HG03442 (cell line): Measurements from ENCODE around the gene PTBP3.
"Not testable (repeated sequence)": the region's sequence is repeated elsewhere in the genome, so short reads cannot be mapped to it uniquely, and the experiment has no call there.

Source experiments
- ATAC-seq: cut with Tn5 transposase; IDR thresholded peaks from one replicate; pipeline ENCODE4 v1.9.1; 2021; ENCODE audit warnings: mild to moderate bottlenecking, moderate library complexity; ENCODE audit not compliant: unreplicated experiment

Gene PTBP3, protein sequence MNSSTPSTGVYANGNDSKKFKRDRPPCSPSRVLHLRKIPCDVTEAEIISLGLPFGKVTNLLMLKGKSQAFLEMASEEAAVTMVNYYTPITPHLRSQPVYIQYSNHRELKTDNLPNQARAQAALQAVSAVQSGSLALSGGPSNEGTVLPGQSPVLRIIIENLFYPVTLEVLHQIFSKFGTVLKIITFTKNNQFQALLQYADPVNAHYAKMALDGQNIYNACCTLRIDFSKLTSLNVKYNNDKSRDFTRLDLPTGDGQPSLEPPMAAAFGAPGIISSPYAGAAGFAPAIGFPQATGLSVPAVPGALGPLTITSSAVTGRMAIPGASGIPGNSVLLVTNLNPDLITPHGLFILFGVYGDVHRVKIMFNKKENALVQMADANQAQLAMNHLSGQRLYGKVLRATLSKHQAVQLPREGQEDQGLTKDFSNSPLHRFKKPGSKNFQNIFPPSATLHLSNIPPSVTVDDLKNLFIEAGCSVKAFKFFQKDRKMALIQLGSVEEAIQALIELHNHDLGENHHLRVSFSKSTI

GRCh38 chr9:112332977-112333638 lies at the start of gene PTBP3:
TSS of gene PTBP3 (minus strand) at chr9:112333619. CDS start at chr9:112297865, 35,754 bp downstream.
- ATAC-seq: peak; percentile 59

DNA sequence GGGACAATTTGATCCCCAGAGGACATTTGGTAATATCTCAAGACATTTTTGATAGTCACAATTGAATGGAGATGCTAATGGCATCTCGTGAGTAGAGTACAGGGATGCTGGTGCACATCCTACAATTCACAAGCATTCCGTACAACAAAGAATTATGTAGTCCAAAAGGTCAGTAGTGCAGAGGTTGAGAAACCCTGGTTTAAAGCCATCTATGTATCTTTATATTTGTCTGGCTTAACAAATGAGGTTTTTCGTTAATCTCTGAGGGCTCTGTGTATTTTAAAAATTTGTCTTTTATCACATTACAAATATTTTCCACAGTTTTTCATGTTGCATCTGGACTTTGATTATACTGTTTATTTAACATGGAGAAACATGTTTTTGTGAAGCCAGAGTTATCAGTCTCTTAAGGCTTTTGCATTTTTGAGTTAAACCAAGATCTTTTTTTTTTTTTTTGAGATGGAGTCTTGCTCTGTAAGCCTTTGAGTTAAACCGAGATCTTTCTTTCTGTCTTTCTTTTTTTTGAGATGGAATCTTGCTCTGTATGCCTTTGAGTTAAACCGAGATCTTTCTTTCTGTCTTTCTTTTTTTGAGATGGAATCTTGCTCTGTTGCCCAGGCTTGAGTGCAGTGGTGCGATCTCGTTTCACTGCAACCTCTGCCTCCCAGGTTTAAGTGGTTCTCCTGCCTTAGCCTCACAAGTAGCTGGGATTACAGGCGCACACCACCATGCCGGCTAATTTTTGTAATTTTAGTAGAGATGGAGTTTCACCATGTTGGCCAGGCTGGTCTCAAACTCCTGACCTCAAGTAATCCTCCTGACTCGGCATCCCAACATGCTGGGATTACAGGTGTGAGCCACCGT lies 49.3 kb upstream of the PTBP3 start:
- ATAC-seq: no peak

- ATAC-seq: no peak
Observed at GRCh38 chr9:112382066-112382465, 48.6 kb upstream of the PTBP3 start.

- ATAC-seq: no peak
Observed at GRCh38 chr9:112380825-112381221, 47.4 kb upstream of the PTBP3 start.

DNA sequence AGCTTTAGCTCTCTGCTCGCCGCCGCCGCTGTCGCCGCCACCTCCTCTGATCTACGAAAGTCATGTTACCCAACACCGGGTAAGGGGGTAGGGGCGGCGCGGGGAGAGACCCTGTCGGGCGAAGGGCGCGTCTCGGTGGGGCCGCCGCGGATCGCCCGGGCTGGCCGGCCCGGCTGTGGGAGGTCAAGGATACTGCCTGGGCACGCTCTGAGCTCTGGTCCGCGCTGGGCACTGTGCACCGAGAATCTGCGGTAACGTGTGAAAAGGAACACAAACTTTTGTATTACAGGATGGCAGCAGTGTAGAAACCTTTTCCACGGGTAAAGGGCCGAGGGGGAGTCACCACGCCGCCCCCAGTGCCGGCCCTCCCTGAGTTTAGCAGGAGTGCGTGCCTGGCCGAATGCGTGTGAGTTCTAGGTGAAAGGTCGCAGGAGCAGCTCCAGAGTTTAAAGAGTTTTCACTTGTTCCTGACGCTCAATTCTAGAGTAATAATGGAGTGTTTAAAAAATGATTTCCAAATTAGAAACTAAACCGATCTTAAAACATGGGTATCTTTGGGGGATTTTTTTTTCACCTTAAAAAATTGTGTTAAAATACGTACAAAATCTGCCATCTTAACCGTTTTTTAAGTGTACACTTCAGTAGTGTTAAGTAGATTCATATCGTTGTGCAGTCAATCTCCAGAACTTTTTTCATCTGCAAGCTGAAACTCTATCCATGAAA lies 46.8 kb upstream of the PTBP3 start, which contains the start of gene HSDL2:
HSDL2 (plus strand) TSS at position 7 of the 723 bp plus-strand sequence; CDS start at position 63, 56 bp downstream.
- ATAC-seq: peak; percentile 12

DNA sequence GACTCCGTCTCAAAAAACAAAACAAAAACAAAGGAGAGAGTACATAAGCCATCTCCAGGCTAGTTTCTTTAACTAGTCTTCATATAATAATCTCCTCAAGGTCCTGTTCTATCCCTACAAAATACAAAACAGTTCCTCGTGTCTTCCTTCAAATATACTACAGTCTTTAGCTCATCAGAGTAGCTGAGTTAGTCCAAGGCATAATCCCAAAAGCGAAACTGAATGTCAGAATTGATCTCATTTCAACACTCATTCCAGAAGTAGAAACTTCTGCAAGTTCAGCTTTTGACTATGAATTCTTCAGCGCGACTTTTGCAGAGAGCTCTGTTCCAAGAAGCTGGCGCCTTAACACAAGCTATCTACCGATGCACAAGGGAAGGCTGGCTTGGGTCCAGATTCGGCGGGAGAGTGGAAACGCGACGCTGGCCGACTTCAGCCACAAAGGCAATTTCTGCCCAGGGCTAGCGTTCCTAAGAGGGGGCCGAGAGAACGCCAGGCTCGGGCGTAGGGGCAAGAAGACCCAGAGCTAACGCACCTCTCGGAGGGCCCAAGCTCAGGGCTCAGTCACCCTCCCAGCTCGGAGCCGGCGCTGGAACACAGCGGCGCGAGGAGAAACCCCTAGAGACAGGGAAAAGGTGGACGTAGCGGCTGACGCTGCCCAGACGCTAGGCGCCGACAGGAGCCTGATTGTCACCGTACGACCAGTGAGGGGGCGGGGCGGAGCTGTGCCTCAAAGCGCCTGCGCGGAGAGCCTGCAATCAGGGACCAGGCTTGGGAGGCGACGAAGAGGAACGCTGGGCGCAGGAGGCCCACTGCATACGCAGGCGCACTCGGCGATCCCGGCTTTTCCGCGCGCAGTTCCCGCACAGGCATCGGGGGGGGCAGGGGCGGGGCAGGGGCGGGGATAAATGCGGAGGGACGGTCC lies 46.0 kb upstream of the PTBP3 start:
- peak; percentile 79 for ATAC-seq

DNA sequence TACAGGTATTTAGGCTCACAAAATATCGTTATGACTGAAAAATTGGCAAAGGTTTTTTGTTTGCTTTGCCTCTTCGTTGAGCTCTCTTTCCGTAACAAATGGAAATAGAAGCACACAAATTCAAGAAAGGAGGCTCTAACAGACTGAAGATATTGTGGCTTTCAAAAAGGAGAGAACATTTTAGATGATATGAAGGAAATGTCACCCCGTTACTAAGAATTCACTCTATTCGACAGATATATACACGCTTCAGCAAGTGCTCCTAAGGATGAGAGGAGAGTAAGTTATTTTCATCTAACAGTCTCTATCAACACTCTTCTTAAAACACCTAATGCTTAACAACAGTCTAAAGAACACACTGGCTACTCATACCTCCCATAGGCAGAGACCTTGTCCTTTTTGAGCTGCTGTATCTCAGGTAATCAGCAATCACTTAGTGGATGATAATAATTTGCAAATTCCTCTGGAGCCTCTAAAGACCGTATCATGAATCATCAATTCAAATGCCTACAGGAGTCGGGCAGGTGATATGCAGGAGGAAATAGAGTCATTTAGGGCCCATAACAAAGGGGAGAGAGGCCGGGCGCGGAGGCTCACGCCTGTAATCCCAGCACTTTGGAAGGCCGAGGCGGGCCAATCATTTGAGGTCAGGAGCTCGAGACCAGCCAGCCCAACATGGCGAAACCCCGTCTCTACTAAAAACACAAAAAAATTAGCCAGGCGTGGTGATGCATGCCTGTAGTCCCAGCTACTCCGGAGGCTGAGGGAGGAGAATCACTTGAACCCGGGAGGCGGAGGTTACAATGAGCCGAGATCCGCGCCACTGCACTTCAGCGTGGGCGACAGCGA lies 45.1 kb upstream of the PTBP3 start:
- peak; percentile 6 for ATAC-seq

DNA sequence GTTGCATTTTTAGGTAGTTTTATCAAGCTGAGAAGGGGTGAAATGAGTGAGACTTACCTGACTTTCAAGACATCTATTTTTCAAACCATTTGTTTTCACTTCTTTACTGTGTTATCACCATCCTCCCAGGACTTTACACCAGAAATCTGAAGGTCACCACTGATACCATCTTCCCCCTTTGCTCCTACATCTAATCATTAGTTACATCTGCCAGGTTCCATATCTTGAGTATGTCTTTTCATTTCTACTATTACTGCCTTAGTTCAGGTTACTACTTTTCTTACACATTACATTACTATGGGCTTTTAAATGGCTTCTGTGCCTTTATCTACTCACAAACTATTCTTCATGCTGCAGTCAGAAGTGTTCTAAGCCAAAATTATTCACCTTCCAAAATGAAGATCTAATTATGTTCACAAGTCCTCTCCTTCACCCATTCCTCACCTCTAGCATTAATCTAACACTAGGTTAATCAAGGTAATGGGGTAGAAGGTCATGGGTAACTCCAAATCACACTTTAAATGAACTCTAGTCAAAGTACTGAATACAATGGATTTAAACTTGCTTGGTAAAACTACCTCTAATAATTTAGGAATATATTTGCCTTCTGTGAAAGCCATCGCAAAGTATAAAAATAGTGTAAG lies 44.4 kb upstream of the PTBP3 start:
- no peak for ATAC-seq

GRCh38 chr9:112377087-112377486 lies 43.7 kb upstream of the PTBP3 start:
- ATAC-seq: no peak

GRCh38 chr9:112375361-112375760 lies 41.9 kb upstream of the PTBP3 start:
- ATAC-seq: no peak

- not testable (repeated sequence) for ATAC-seq
Observed at GRCh38 chr9:112374232-112374631, 40.8 kb upstream of the PTBP3 start.

DNA sequence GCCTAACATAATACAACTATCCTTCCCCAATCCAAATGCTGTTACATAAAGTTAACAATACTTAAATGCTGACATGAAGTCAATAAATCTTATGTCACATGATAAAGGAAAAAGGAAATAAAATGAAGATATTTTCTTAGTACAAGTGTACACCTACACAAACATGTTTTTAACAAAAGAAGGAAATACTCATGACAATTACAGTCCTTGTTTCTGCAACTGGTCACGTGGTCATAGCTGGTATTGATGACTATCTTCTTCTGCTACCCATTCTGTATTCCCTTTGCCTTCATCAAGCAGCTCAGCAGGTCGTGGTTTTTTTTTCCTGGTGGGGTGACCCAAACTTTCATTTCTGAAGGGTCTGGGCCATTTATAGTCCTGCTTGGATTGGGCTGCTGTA lies 40.2 kb upstream of the PTBP3 start:
- ATAC-seq: not testable (repeated sequence)

GRCh38 chr9:112371060-112371459 lies 37.6 kb upstream of the PTBP3 start:
- no peak for ATAC-seq

- ATAC-seq: no peak
Observed at GRCh38 chr9:112369817-112370216, 36.4 kb upstream of the PTBP3 start.

- ATAC-seq: no peak
Observed at GRCh38 chr9:112367465-112367864, 34.0 kb upstream of the PTBP3 start.

DNA sequence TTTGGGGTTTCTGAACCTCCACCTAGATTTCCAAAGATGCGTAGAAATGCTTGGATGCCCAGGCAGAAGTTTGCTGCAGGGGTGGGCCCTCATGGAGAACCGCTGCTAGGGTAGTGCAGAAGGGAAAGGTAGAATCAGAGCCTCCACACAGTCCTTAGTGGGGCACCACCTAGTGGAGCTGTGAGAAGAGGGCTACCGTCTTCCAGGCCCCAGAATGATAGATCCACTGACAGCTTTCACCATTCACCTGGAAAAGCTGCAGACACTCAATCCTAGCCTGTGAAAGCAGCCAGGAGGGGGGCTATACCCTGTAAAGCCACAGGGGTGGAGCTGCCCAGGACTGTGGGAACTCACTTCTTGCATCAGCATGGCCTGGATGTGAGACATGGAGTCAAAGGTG lies 33.2 kb upstream of the PTBP3 start:
- ATAC-seq: no peak

GRCh38 chr9:112365257-112365656 lies 31.8 kb upstream of the PTBP3 start:
- not testable (repeated sequence) for ATAC-seq

- ATAC-seq: no peak
Observed at GRCh38 chr9:112364761-112365160, 31.3 kb upstream of the PTBP3 start.
